IMR-90 (cell line): ENCODE measurements around the gene HJURP. TPM values are rescaled to one million over a fixed set of nuclear protein-coding genes. Genes with fewer than 3 reads are reported as not detected.

Experiments
- ATAC-seq: fragments of 200-7000 bp; cut with Tn5 transposase; 2 replicates; pipeline ENCODE4 v1.9.1; 2020; ENCODE audit warnings: low read depth, mild to moderate bottlenecking, moderate library complexity
- BruUV-seq: library from RNA; stranded (reverse); fragments of 400-500 nt; replicated peaks from 2 replicates; lab custom pipeline; 2021; lab: Mats Ljungman, UMichigan
- CTCF ChIA-PET: fragments of 300-600 bp; formaldehyde crosslinking; extraction: SDS; loops from one replicate; lab custom pipeline; 2021; ENCODE audit warnings: antibody characterized with exemption; lab: Yijun Ruan, JAX
- POLR2A ChIA-PET: fragments of 300-600 bp; sonication (Branson Sonifier 250); formaldehyde crosslinking; loops from one replicate; lab custom pipeline; 2022; ENCODE audit warnings: antibody characterized with exemption; ENCODE audit not compliant: unreplicated experiment; lab: Charles Lee
- DNase-seq: peaks from one replicate; pipeline ENCODE4 v3.0.0; 2013
- H2AFZ ChIP-seq: replicated peaks from 2 replicates; pipeline ENCODE3; 2013; ENCODE audit warnings: low read length, mild to moderate bottlenecking; ENCODE audit not compliant: poor library complexity
- H2AK5ac ChIP-seq: 2 replicates; pipeline ENCODE4 v1.6.1; 2013; ENCODE audit warnings: low read depth, low read length, inconsistent platforms
- H2AK9ac ChIP-seq: replicated peaks from 2 replicates; pipeline ENCODE3; 2013; ENCODE audit warnings: mild to moderate bottlenecking, low read depth, low read length, moderate library complexity; ENCODE audit not compliant: poor library complexity
- H2BK120ac ChIP-seq: 2 replicates; pipeline ENCODE4 v1.6.1; 2013; ENCODE audit warnings: low read depth, low read length, inconsistent platforms
- H2BK15ac ChIP-seq: 3 replicates; pipeline ENCODE4 v1.6.1; 2013; ENCODE audit warnings: low read depth, low read length, inconsistent platforms
- H2BK20ac ChIP-seq: 2 replicates; pipeline ENCODE4 v1.6.1; 2013; ENCODE audit warnings: low read depth, mild to moderate bottlenecking, inconsistent platforms, low read length, moderate library complexity
- H2BK5ac ChIP-seq: 2 replicates; pipeline ENCODE4 v1.6.1; 2013; ENCODE audit warnings: mild to moderate bottlenecking, low read depth, low read length, inconsistent platforms; ENCODE audit not compliant: poor library complexity, severe bottlenecking
- H3K14ac ChIP-seq: replicated peaks from 2 replicates; pipeline ENCODE4 v1.6.1; 2013; ENCODE audit warnings: low read depth, low read length, inconsistent platforms
- H3K18ac ChIP-seq: 2 replicates; pipeline ENCODE4 v1.6.1; 2013; ENCODE audit warnings: low read depth, low read length, control low read depth
- H3K23ac ChIP-seq: 2 replicates; pipeline ENCODE4 v1.6.1; 2013; ENCODE audit warnings: low read depth, low read length, inconsistent platforms
- H3K27ac ChIP-seq: 2 replicates; pipeline ENCODE4 v1.5.1; 2013; ENCODE audit warnings: mild to moderate bottlenecking, control low read depth, low read length; ENCODE audit not compliant: insufficient read depth
- H3K27me3 ChIP-seq: 2 replicates; pipeline ENCODE4 v1.6.1; 2013; ENCODE audit warnings: low read length; ENCODE audit not compliant: control insufficient read depth, insufficient read depth
- H3K36me3 ChIP-seq: 2 replicates; pipeline ENCODE4 v1.6.1; 2013; ENCODE audit warnings: low read length, mixed read lengths; ENCODE audit not compliant: control insufficient read depth, insufficient read depth
- H3K4ac ChIP-seq: 2 replicates; pipeline ENCODE4 v1.6.1; 2013; ENCODE audit warnings: low read depth, low read length, inconsistent platforms
- H3K4me1 ChIP-seq: 2 replicates; pipeline ENCODE4 v1.6.1; 2013; ENCODE audit warnings: low read length, mixed read lengths; ENCODE audit not compliant: control insufficient read depth, insufficient read depth
- H3K4me2 ChIP-seq: 2 replicates; pipeline ENCODE4 v1.6.1; 2013; ENCODE audit warnings: low read depth, mild to moderate bottlenecking, control low read depth, low read length, moderate library complexity
- H3K4me3 ChIP-seq: 2 replicates; pipeline ENCODE4 v1.5.1; 2013; ENCODE audit warnings: low read depth, mild to moderate bottlenecking, control low read depth, low read length, moderate library complexity; ENCODE audit not compliant: insufficient read depth
- H3K56ac ChIP-seq: 2 replicates; pipeline ENCODE4 v1.6.1; 2013; ENCODE audit warnings: low read length, inconsistent platforms; ENCODE audit not compliant: insufficient read depth; ENCODE audit errors: extremely low read depth
- H3K79me1 ChIP-seq, 2 experiments: 2 replicates each; pipeline ENCODE4 v1.6.1; 2013; ENCODE audit warnings: low read length in 2 of 2, inconsistent platforms in 1 of 2, low read depth in 1 of 2
- H3K9ac ChIP-seq: 2 replicates; pipeline ENCODE4 v1.6.1; 2013; ENCODE audit warnings: low read depth, low read length, control low read depth
- H3K9me1 ChIP-seq: 2 replicates; pipeline ENCODE4 v1.6.1; 2013; ENCODE audit warnings: low read length, inconsistent platforms; ENCODE audit not compliant: insufficient read depth
- H3K9me3 ChIP-seq: 2 replicates; pipeline ENCODE4 v1.6.1; 2013; ENCODE audit warnings: low read length; ENCODE audit not compliant: control insufficient read depth, insufficient read depth
- H4K20me1 ChIP-seq: 2 replicates; pipeline ENCODE4 v1.6.1; 2013; ENCODE audit warnings: low read length, inconsistent platforms; ENCODE audit not compliant: insufficient read depth
- H4K5ac ChIP-seq: 2 replicates; pipeline ENCODE4 v1.6.1; 2013; ENCODE audit warnings: mild to moderate bottlenecking, low read depth, low read length, control low read depth
- H4K8ac ChIP-seq, 2 experiments: 2 replicates each; pipeline ENCODE4 v1.6.1; 2013; ENCODE audit warnings: low read depth in 2 of 2, low read length in 2 of 2, control low read depth in 1 of 2, inconsistent platforms in 1 of 2
- H4K91ac ChIP-seq: 2 replicates; pipeline ENCODE4 v1.6.1; 2013; ENCODE audit warnings: low read depth, low read length, inconsistent platforms; ENCODE audit not compliant: insufficient read depth
- BHLHE40 ChIP-seq: fragments of 150-350 bp; IDR thresholded peaks from 2 replicates; pipeline ENCODE4 v1.6.1; 2016; ENCODE audit warnings: mild to moderate bottlenecking, low read depth, low read length
- CEBPB ChIP-seq: IDR thresholded peaks from 2 replicates; pipeline ENCODE4 v1.6.1; 2012; ENCODE audit warnings: low read depth, low read length, improper control_type of control experiment
- CHD1 ChIP-seq: IDR thresholded peaks from 2 replicates; pipeline ENCODE4 v1.6.1; 2012; ENCODE audit warnings: low read depth, low read length, improper control_type of control experiment
- FOS ChIP-seq: fragments of 150-350 bp; IDR thresholded peaks from 2 replicates; pipeline ENCODE4 v1.6.1; 2016; ENCODE audit warnings: low read depth, low read length
- MAFK ChIP-seq: IDR thresholded peaks from 2 replicates; pipeline ENCODE4 v1.6.1; 2012; ENCODE audit warnings: low read depth, low read length, improper control_type of control experiment
- MAZ ChIP-seq: IDR thresholded peaks from 2 replicates; pipeline ENCODE4 v1.6.1; 2012; ENCODE audit warnings: low read depth, mild to moderate bottlenecking, low read length, improper control_type of control experiment, moderate library complexity, borderline replicate concordance
- RAD21 ChIP-seq: IDR thresholded peaks from 2 replicates; pipeline ENCODE4 v1.6.1; 2012; ENCODE audit warnings: low read length, improper control_type of control experiment
- RCOR1 ChIP-seq: IDR thresholded peaks from 2 replicates; pipeline ENCODE4 v1.6.1; 2012; ENCODE audit warnings: mild to moderate bottlenecking, low read length, improper control_type of control experiment; ENCODE audit not compliant: insufficient replicate concordance
- RFX5 ChIP-seq: IDR thresholded peaks from 2 replicates; pipeline ENCODE4 v1.8.0; 2012; ENCODE audit warnings: low read depth, mild to moderate bottlenecking, low read length, moderate library complexity
- WGBS, 2 experiments: methylation state at CpG; one replicate each; pipeline versions ENCODE4 v1.1.5 to v1.1.7; 2013; ENCODE audit warnings: missing lambda C conversion rate in 2 of 2; ENCODE audit not compliant: insufficient read length in 1 of 2; ENCODE audit errors: extremely low coverage in 2 of 2; 5-methylcytosine and 5-hydroxymethylcytosine counted together
- dilution Hi-C: fragments of 300-500 bp; cut with HindIII; formaldehyde crosslinking; loops from one replicate; pipeline ENCODE4 v1.14.3; 2018; ENCODE audit warnings: low sequenced_read_pairs; ENCODE audit not compliant: unreplicated experiment
- in situ Hi-C: fragments of 300-500 bp; cut with MboI; formaldehyde crosslinking; loops from 3 replicates; pipeline ENCODE4 v1.14.3; 2019; ENCODE audit warnings: low sequenced_read_pairs, inconsistent platforms, mixed read lengths
- intact Hi-C: fragments of 100-400 bp; cut with micrococcal nuclease; formaldehyde crosslinking; loops from 2 replicates; pipeline ENCODE4 v1.10.0; 2022
- polyA plus RNA-seq, 3 experiments: library from polyadenylated mRNA; depleted of rRNA; stranded (reverse); fragments of >200 nt; gene quantifications; 2 replicates each; pipeline ENCODE4 v1.2.3, GENCODE V29; 2012; ENCODE audit warnings: low replicate concordance in 1 of 3
- total RNA-seq: library from RNA; depleted of rRNA; stranded (reverse); fragments of >200 nt; gene quantifications from 2 replicates; pipeline ENCODE4 v1.2.3, GENCODE V29; 2012
- TF ChIP-seq, protein P1 (sequence below): fragments of 150-350 bp; IDR thresholded peaks from 2 replicates; pipeline ENCODE4 v1.6.1; 2016; ENCODE audit warnings: low read depth, mild to moderate bottlenecking, low read length, moderate library complexity, borderline replicate concordance
- TF ChIP-seq, protein P2 (sequence below): fragments of 150-350 bp; IDR thresholded peaks from 2 replicates; pipeline ENCODE4 v1.6.1; 2017; ENCODE audit warnings: mild to moderate bottlenecking, antibody characterized with exemption, low read length, low read depth
- TF ChIP-seq, protein P3 (sequence below): conservative IDR thresholded peaks from 2 replicates; pipeline ENCODE4 v1.5.1; 2012; ENCODE audit warnings: mild to moderate bottlenecking, low read depth, low read length, improper control_type of control experiment

The HJURP gene
- total and polyA plus RNA-seq, 2 of the 4 experiments (the other 2 are of a cell fraction): 22.6 to 26.5 TPM

DNA sequence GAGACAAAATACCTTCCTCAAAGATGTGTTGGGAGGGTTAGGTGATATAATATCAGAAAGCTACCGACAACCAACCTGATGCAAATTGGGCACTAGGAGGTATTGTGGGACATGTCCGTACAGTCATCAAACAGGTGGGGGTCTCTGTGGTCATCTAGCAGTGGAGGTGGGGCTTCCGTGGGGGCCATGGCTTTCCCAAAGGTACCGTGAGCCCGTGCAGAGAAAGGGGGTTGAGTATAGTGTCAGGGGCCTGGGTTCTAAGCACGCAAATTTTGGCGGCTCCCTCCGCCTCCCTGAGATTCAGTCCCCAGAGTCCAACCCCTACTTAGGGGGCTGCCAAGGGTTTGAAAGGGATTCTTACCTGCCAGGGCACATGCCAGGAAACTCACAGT lies 32.6 kb downstream of the HJURP start:
- Histone ChIP-seq H2BK15ac (no peak overlapping the region), H2AK5ac (no peak overlapping the region), H2BK5ac (no peak overlapping the region), H3K23ac (no peak overlapping the region), H4K8ac (no peak overlapping the region), H2BK120ac (no peak overlapping the region), H3K56ac (no peak overlapping the region), H3K27me3 (peaks cover 10% of the 10 kb centered on the region), H3K18ac (no peak overlapping the region), H3K27ac (no peak overlapping the region), H3K9me1 (no peaks in the 10 kb centered on the region), H3K14ac (no peak overlapping the region), H3K9ac (no peak overlapping the region), H3K4me2 (no peak overlapping the region), H2AK9ac (no peak overlapping the region), H3K4me3 (no peak overlapping the region), H3K9me3 (no peaks in the 10 kb centered on the region), H3K4ac (no peak overlapping the region), H3K4me1 (no peaks in the 10 kb centered on the region), H3K79me1 (no peaks in the 10 kb centered on the region), H2AFZ (no peak overlapping the region), H2BK20ac (no peak overlapping the region), H4K20me1 (no peaks in the 10 kb centered on the region), H4K5ac (no peak overlapping the region), H4K91ac (no peak overlapping the region), H3K36me3 (no peaks in the 10 kb centered on the region)
- no peak for DNase-seq
- in situ Hi-C loops: no loop called here
- no TSS peak for BruUV-seq
- no peak for TF ChIP-seq RFX5
- TF ChIP-seq CEBPB: no peak
- TF ChIP-seq, protein P1, sequence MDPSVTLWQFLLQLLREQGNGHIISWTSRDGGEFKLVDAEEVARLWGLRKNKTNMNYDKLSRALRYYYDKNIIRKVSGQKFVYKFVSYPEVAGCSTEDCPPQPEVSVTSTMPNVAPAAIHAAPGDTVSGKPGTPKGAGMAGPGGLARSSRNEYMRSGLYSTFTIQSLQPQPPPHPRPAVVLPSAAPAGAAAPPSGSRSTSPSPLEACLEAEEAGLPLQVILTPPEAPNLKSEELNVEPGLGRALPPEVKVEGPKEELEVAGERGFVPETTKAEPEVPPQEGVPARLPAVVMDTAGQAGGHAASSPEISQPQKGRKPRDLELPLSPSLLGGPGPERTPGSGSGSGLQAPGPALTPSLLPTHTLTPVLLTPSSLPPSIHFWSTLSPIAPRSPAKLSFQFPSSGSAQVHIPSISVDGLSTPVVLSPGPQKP: no peak
- no peak for TF ChIP-seq MAFK
- TF ChIP-seq RAD21: no peak
- TF ChIP-seq RCOR1: no peak
- no peak for TF ChIP-seq FOS
- TF ChIP-seq, protein P2, sequence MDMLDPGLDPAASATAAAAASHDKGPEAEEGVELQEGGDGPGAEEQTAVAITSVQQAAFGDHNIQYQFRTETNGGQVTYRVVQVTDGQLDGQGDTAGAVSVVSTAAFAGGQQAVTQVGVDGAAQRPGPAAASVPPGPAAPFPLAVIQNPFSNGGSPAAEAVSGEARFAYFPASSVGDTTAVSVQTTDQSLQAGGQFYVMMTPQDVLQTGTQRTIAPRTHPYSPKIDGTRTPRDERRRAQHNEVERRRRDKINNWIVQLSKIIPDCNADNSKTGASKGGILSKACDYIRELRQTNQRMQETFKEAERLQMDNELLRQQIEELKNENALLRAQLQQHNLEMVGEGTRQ: no peak
- TF ChIP-seq, protein P3, sequence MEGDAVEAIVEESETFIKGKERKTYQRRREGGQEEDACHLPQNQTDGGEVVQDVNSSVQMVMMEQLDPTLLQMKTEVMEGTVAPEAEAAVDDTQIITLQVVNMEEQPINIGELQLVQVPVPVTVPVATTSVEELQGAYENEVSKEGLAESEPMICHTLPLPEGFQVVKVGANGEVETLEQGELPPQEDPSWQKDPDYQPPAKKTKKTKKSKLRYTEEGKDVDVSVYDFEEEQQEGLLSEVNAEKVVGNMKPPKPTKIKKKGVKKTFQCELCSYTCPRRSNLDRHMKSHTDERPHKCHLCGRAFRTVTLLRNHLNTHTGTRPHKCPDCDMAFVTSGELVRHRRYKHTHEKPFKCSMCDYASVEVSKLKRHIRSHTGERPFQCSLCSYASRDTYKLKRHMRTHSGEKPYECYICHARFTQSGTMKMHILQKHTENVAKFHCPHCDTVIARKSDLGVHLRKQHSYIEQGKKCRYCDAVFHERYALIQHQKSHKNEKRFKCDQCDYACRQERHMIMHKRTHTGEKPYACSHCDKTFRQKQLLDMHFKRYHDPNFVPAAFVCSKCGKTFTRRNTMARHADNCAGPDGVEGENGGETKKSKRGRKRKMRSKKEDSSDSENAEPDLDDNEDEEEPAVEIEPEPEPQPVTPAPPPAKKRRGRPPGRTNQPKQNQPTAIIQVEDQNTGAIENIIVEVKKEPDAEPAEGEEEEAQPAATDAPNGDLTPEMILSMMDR: no peak
- TF ChIP-seq BHLHE40: no peak
- TF ChIP-seq CHD1: no peak
- TF ChIP-seq MAZ: no peak
- dilution Hi-C loops: no loop called here
- POLR2A ChIA-PET: no interaction called here
- CTCF ChIA-PET: no interaction called here
- intact Hi-C loops: no loop called here
- ATAC-seq: no peak
- WGBS, 2 experiments: no CpG with 5 or more reads among the region's 8 CpGs
